ENCODE results near the gene HMOX2.

Gene HMOX2

DNA sequence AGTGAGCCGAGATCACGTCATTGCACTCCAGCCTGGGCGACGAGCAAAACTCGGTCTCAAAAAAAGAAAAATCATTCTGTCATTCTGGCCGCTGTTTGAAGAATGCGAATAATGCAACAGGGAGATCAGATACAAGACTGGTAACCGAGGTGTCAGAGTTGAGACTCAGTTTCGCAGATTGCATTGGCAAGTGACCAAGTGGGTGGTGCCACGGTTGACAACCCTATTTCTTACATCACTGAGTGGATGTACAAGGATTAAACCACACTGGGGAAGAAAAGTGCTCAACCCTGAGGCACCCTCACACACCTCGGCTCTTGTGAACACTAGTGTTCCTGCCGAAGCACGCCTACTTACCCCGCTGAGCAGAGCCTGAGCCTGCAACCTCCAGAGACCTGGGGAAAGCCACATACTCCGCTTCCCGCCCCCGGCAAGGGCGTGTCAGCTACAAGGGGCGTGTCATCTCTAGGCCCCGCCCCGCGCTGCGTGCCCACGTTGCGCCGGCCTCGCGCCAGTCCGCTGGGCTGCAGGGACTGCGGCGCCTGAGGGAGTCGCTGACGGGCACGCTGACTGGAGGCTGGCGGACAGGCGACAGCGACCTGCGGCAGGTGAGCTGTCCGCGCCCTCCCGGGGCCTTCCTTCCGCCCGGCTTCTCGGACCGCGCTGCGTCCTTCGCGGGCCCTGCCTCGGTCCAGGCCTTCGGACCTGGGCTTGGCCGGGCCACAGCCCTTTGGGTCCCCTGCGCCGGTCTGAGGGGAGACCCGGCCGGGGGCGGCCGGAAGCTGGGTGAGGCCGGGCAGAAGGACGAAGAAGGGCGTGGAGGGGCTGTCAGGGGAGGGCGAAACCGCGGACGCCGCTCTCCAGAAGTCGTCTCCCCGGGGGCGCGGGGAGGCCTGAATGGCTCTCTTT, at the start of gene HMOX2 (continued):
- TF ChIP-seq, protein P1, sequence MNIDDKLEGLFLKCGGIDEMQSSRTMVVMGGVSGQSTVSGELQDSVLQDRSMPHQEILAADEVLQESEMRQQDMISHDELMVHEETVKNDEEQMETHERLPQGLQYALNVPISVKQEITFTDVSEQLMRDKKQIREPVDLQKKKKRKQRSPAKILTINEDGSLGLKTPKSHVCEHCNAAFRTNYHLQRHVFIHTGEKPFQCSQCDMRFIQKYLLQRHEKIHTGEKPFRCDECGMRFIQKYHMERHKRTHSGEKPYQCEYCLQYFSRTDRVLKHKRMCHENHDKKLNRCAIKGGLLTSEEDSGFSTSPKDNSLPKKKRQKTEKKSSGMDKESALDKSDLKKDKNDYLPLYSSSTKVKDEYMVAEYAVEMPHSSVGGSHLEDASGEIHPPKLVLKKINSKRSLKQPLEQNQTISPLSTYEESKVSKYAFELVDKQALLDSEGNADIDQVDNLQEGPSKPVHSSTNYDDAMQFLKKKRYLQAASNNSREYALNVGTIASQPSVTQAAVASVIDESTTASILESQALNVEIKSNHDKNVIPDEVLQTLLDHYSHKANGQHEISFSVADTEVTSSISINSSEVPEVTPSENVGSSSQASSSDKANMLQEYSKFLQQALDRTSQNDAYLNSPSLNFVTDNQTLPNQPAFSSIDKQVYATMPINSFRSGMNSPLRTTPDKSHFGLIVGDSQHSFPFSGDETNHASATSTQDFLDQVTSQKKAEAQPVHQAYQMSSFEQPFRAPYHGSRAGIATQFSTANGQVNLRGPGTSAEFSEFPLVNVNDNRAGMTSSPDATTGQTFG (tag by site-specific recombination; IDR thresholded peaks at IDR 0.05; ENCODE audit: borderline replicate concordance), result no peak
- TF ChIP-seq ZNF776 (tag by site-specific recombination; IDR thresholded peaks at IDR 0.05; ENCODE audit: borderline replicate concordance) (no peak), ZNF133 (tag by site-specific recombination; IDR thresholded peaks at IDR 0.05) (no peak), PRDM1 (tag by site-specific recombination; IDR thresholded peaks at IDR 0.05) (no peak), ZBTB1 (tag by site-specific recombination; IDR thresholded peaks at IDR 0.05) (0 out of 2 replicates have a peak, but pooled peaks have one; percentile 29), SCRT1 (tag by site-specific recombination; IDR thresholded peaks at IDR 0.05; ENCODE audit: borderline replicate concordance) (no peak), ZNF174 (tag by site-specific recombination; IDR thresholded peaks at IDR 0.05) (no peak), ZFP37 (tag by site-specific recombination; IDR thresholded peaks at IDR 0.05) (peak; percentile 72; the same call in 1 of the 2 replicates), ZNF48 (tag by site-specific recombination; IDR thresholded peaks at IDR 0.05) (no peak), ZSCAN23 (tag by site-specific recombination; IDR thresholded peaks at IDR 0.05) (0 out of 2 replicates have a peak, but pooled peaks have one; percentile 12), SALL2 (tag by site-specific recombination; IDR thresholded peaks at IDR 0.05; ENCODE audit: borderline replicate concordance) (no peak), REPIN1 (tag by site-specific recombination; IDR thresholded peaks at IDR 0.05; ENCODE audit: low read depth) (no peak)
- TF ChIP-seq, protein P2, sequence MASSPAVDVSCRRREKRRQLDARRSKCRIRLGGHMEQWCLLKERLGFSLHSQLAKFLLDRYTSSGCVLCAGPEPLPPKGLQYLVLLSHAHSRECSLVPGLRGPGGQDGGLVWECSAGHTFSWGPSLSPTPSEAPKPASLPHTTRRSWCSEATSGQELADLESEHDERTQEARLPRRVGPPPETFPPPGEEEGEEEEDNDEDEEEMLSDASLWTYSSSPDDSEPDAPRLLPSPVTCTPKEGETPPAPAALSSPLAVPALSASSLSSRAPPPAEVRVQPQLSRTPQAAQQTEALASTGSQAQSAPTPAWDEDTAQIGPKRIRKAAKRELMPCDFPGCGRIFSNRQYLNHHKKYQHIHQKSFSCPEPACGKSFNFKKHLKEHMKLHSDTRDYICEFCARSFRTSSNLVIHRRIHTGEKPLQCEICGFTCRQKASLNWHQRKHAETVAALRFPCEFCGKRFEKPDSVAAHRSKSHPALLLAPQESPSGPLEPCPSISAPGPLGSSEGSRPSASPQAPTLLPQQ (tag by site-specific recombination; IDR thresholded peaks at IDR 0.05), result peak; percentile 61
- TF ChIP-seq, protein P3, sequence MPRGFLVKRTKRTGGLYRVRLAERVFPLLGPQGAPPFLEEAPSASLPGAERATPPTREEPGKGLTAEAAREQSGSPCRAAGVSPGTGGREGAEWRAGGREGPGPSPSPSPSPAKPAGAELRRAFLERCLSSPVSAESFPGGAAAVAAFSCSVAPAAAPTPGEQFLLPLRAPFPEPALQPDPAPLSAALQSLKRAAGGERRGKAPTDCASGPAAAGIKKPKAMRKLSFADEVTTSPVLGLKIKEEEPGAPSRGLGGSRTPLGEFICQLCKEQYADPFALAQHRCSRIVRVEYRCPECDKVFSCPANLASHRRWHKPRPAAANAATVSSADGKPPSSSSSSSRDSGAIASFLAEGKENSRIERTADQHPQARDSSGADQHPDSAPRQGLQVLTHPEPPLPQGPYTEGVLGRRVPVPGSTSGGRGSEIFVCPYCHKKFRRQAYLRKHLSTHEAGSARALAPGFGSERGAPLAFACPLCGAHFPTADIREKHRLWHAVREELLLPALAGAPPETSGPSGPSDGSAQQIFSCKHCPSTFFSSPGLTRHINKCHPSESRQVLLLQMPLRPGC (tag by site-specific recombination; IDR thresholded peaks at IDR 0.05), result peak; percentile 30; the same call in 1 of the 2 replicates
- TF ChIP-seq, protein P4, sequence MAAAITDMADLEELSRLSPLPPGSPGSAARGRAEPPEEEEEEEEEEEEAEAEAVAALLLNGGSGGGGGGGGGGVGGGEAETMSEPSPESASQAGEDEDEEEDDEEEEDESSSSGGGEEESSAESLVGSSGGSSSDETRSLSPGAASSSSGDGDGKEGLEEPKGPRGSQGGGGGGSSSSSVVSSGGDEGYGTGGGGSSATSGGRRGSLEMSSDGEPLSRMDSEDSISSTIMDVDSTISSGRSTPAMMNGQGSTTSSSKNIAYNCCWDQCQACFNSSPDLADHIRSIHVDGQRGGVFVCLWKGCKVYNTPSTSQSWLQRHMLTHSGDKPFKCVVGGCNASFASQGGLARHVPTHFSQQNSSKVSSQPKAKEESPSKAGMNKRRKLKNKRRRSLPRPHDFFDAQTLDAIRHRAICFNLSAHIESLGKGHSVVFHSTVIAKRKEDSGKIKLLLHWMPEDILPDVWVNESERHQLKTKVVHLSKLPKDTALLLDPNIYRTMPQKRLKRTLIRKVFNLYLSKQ (tag by site-specific recombination; IDR thresholded peaks at IDR 0.05; ENCODE audit: borderline replicate concordance), result no peak
- TF ChIP-seq, protein P5, sequence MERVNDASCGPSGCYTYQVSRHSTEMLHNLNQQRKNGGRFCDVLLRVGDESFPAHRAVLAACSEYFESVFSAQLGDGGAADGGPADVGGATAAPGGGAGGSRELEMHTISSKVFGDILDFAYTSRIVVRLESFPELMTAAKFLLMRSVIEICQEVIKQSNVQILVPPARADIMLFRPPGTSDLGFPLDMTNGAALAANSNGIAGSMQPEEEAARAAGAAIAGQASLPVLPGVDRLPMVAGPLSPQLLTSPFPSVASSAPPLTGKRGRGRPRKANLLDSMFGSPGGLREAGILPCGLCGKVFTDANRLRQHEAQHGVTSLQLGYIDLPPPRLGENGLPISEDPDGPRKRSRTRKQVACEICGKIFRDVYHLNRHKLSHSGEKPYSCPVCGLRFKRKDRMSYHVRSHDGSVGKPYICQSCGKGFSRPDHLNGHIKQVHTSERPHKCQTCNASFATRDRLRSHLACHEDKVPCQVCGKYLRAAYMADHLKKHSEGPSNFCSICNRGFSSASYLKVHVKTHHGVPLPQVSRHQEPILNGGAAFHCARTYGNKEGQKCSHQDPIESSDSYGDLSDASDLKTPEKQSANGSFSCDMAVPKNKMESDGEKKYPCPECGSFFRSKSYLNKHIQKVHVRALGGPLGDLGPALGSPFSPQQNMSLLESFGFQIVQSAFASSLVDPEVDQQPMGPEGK (tag by site-specific recombination; IDR thresholded peaks at IDR 0.05), result peak; percentile 82; the same call in 1 of the 2 replicates
- TF ChIP-seq, protein P6, sequence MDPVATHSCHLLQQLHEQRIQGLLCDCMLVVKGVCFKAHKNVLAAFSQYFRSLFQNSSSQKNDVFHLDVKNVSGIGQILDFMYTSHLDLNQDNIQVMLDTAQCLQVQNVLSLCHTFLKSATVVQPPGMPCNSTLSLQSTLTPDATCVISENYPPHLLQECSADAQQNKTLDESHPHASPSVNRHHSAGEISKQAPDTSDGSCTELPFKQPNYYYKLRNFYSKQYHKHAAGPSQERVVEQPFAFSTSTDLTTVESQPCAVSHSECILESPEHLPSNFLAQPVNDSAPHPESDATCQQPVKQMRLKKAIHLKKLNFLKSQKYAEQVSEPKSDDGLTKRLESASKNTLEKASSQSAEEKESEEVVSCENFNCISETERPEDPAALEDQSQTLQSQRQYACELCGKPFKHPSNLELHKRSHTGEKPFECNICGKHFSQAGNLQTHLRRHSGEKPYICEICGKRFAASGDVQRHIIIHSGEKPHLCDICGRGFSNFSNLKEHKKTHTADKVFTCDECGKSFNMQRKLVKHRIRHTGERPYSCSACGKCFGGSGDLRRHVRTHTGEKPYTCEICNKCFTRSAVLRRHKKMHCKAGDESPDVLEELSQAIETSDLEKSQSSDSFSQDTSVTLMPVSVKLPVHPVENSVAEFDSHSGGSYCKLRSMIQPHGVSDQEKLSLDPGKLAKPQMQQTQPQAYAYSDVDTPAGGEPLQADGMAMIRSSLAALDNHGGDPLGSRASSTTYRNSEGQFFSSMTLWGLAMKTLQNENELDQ (tag by site-specific recombination; IDR thresholded peaks at IDR 0.05; ENCODE audit: low read depth), result no peak
- TF ChIP-seq, protein P7, sequence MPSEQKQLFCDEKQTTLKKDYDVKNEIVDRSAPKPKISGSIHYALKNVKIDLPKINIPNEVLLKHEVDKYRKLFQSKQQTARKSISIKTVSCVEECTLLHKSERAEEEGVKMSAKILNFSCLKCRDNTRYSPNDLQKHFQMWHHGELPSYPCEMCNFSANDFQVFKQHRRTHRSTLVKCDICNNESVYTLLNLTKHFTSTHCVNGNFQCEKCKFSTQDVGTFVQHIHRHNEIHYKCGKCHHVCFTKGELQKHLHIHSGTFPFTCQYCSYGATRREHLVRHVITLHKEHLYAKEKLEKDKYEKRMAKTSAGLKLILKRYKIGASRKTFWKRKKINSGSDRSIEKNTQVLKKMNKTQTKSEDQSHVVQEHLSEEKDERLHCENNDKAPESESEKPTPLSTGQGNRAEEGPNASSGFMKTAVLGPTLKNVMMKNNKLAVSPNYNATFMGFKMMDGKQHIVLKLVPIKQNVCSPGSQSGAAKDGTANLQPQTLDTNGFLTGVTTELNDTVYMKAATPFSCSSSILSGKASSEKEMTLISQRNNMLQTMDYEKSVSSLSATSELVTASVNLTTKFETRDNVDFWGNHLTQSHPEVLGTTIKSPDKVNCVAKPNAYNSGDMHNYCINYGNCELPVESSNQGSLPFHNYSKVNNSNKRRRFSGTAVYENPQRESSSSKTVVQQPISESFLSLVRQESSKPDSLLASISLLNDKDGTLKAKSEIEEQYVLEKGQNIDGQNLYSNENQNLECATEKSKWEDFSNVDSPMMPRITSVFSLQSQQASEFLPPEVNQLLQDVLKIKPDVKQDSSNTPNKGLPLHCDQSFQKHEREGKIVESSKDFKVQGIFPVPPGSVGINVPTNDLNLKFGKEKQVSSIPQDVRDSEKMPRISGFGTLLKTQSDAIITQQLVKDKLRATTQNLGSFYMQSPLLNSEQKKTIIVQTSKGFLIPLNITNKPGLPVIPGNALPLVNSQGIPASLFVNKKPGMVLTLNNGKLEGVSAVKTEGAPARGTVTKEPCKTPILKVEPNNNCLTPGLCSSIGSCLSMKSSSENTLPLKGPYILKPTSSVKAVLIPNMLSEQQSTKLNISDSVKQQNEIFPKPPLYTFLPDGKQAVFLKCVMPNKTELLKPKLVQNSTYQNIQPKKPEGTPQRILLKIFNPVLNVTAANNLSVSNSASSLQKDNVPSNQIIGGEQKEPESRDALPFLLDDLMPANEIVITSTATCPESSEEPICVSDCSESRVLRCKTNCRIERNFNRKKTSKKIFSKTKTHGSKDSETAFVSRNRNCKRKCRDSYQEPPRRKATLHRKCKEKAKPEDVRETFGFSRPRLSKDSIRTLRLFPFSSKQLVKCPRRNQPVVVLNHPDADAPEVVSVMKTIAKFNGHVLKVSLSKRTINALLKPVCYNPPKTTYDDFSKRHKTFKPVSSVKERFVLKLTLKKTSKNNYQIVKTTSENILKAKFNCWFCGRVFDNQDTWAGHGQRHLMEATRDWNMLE (tag by site-specific recombination; conservative IDR thresholded peaks at IDR 0.05; ENCODE audit: low read depth), result no peak

All from HEK293 (cell line).